Left cardiac atrium (tissue), 2 donors: ENCODE results near the gene F2RL3. TPM values are rescaled to one million over a fixed set of nuclear protein-coding genes. Genes with fewer than 3 reads are reported as not detected.

Source experiments
- total RNA-seq, 2 donors: library from RNA; stranded (reverse); fragmentation: NEBNext Ultra II Directional; extraction: Animal tissue kit (Norgen Biotek cat#: 25700); gene quantifications; one replicate each; pipeline ENCODE4 v1.2.1, GENCODE V29; 2021
- donor health status: DM: no; HTN: yes; CAD: no; lungs with severe emphysema.
- donor health status: DM: yes; HTN: yes; CAD: no.

Gene F2RL3
- total RNA-seq, 2 donors from 2014 or later = 2.3 TPM

Other genes starting within 250 kb of the F2RL3 start
- gene SMIM7, start 228.9 kb upstream of the F2RL3 start, total RNA-seq = 10 to 100 TPM; 43.2 to 44.5 TPM
- 10 to 100 TPM in 1 of 2 donors, 1 to 10 TPM in 1; 6.7 to 20.2 TPM for gene TMEM38A, start 227.9 kb upstream of the F2RL3 start, total RNA-seq
- under 1 TPM in 1 of 2 donors, not detected in 1; 0.09 TPM for gene NWD1, start 169.2 kb upstream of the F2RL3 start, total RNA-seq
- 10 to 100 TPM; 23.7 to 33.0 TPM for gene SIN3B, start 59.6 kb upstream of the F2RL3 start, total RNA-seq
- 10 to 100 TPM in 1 of 2 donors, 1 to 10 TPM in 1; 8.9 to 11.3 TPM for gene CPAMD8, start 137.8 kb downstream of the F2RL3 start, total RNA-seq
- 1 to 10 TPM; 3.9 to 5.0 TPM for gene HAUS8, start 186.5 kb downstream of the F2RL3 start, total RNA-seq
- 10 to 100 TPM; 32.5 to 44.6 TPM for gene MYO9B, start 186.8 kb downstream of the F2RL3 start, total RNA-seq